CD4-positive, alpha-beta T cell (primary cell): Measurements from ENCODE around the gene CDYL. TPM values are rescaled to one million over a fixed set of nuclear protein-coding genes. Genes with fewer than 3 reads are reported as not detected.

ENCODE experiments used
- ATAC-seq: fragments of 200-7000 bp; cut with Tn5 transposase; one replicate; pipeline ENCODE4 v1.10.0; 2022; ENCODE audit warnings: mild to moderate bottlenecking; ENCODE audit not compliant: poor library complexity
- CTCF ChIA-PET: fragments of 350-600 bp; sonication (Branson Sonifier 250); formaldehyde crosslinking; loops from one replicate; lab custom pipeline; 2021; ENCODE audit warnings: antibody characterized with exemption, inconsistent platforms; lab: Charles Lee
- POLR2A ChIA-PET: fragments of 350-600 bp; sonication (Branson Sonifier 250); formaldehyde crosslinking; loops from one replicate; lab custom pipeline; 2021; ENCODE audit warnings: antibody characterized with exemption, inconsistent platforms; lab: Charles Lee
- DNase-seq, 14 experiments: peaks; one replicate each; pipeline ENCODE4 v3.0.0-alpha.2; 2013 to 2020; ENCODE audit warnings: mixed read lengths in 2 of 14
- H3K27ac ChIP-seq, 2 donors: one replicate each; pipeline versions ENCODE4 v1.5.1 to v1.7.0; 2013; ENCODE audit warnings: low read length in 2 of 2, low read depth in 1 of 2, mild to moderate bottlenecking in 1 of 2
- H3K27me3 ChIP-seq, 2 experiments: 1 replicate in 1 of 2; 2 replicates in 1 of 2; pipeline versions ENCODE4 v1.6.1 to v1.7.0; 2013; ENCODE audit warnings: low read length in 2 of 2, control low read depth in 1 of 2, mild to moderate bottlenecking in 1 of 2, moderate library complexity in 1 of 2; ENCODE audit not compliant: insufficient read depth in 2 of 2, control insufficient read depth in 1 of 2
- H3K36me3 ChIP-seq: one replicate; pipeline ENCODE4 v1.6.1; 2013; ENCODE audit warnings: low read length, control low read depth; ENCODE audit not compliant: insufficient read depth
- H3K4me1 ChIP-seq: one replicate; pipeline ENCODE4 v1.6.1; 2013; ENCODE audit warnings: low read length, control low read depth; ENCODE audit not compliant: insufficient read depth
- H3K4me3 ChIP-seq: one replicate; pipeline ENCODE4 v1.5.1; 2013; ENCODE audit warnings: mild to moderate bottlenecking, low read length, moderate library complexity
- H3K9me3 ChIP-seq, 2 experiments: 1 replicate in 1 of 2; 2 replicates in 1 of 2; pipeline versions ENCODE4 v1.6.1 to v1.7.0; 2013; ENCODE audit warnings: low read length in 2 of 2, mild to moderate bottlenecking in 2 of 2, control low read depth in 1 of 2, moderate library complexity in 1 of 2; ENCODE audit not compliant: control insufficient read depth in 1 of 2, insufficient read depth in 1 of 2
- H3K27ac Mint-ChIP-seq: one replicate; pipeline ENCODE4 v1.8.0; 2020; ENCODE audit warnings: mixed read lengths
- H3K27me3 Mint-ChIP-seq: one replicate; pipeline ENCODE4 v1.8.0; 2021; ENCODE audit warnings: mixed read lengths
- H3K36me3 Mint-ChIP-seq: one replicate; pipeline ENCODE4 v1.8.0; 2021; ENCODE audit warnings: low read depth, mixed read lengths
- H3K4me1 Mint-ChIP-seq: one replicate; pipeline ENCODE4 v1.8.0; 2021; ENCODE audit warnings: low read depth, mixed read lengths
- H3K4me3 Mint-ChIP-seq: one replicate; pipeline ENCODE4 v1.8.0; 2020; ENCODE audit warnings: mild to moderate bottlenecking, mixed read lengths
- H3K9me3 Mint-ChIP-seq: one replicate; pipeline ENCODE4 v1.8.0; 2020; ENCODE audit warnings: mixed read lengths
- intact Hi-C, 2 experiments: fragments of 100-400 bp; cut with DNase I in 1 of 2; cut with micrococcal nuclease in 1 of 2; formaldehyde crosslinking; loops; one replicate each; pipeline versions ENCODE4 v1.15.1 to v1.9.0; 2023 to 2025; cut with DNase I, micrococcal nuclease
- total RNA-seq, 174 experiments: library from RNA in 2 of 174; stranded (reverse) in 2 of 174; gene quantifications; one replicate each; pipeline ENCODE4 v1.2.3 and lab custom pipeline; 2021 to 2026
- TF ChIP-seq, protein P1 (sequence below): fragments of 200-600 bp; IDR thresholded peaks from one replicate; pipeline ENCODE4 v1.8.0; 2022; ENCODE audit warnings: antibody characterized with exemption, mild to moderate bottlenecking

The CDYL gene
- total RNA-seq, 2 experiments from 2014 or later: 23.8 to 23.9 TPM

DNA sequence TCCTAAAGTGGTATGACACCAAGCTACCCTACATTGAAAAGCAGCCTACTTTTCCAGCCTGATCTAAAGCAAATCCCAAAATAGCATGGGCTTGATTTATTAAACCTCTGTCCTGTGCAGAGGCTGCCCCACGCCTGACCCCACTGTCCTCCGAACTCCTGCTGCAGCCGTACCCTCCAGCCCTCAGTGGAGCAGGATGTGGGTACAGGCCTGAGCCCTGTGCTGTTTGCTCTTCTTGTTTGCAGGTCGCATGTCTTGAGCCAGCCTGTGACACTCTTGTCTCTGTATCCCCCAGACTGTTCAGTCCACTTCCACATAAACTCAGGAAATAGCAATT is 166.4 kb downstream of the CDYL start:
- intact Hi-C loops: no loop called here
- no peak overlapping the region for H3K4me3 Mint-ChIP-seq
- H3K36me3 ChIP-seq: peaks cover 36% of the 10 kb centered on the region

DNA sequence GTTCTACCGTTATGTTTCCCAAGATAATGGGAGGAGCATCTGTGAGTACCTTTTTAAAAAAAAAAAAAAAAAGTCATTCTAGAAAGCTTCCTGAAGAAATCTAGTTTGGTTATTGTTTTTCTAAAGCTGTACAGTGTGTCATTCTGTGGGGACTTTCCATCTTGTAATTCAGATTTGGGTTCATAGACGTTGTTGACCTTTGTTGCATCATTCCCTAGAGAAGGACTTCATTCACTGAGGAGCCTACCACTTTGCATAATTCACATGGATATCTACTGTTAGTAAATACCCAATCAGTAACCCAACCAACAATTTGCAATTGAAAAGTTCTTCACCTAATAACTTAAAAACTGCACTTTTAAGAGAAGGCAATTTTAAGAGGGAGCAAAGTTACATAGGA is 167.5 kb downstream of the CDYL start:
- intact Hi-C loops: no loop called here
- H3K36me3 ChIP-seq: peaks cover 37% of the 10 kb centered on the region
- no peak overlapping the region for H3K27ac ChIP-seq
- TF ChIP-seq, protein P1, sequence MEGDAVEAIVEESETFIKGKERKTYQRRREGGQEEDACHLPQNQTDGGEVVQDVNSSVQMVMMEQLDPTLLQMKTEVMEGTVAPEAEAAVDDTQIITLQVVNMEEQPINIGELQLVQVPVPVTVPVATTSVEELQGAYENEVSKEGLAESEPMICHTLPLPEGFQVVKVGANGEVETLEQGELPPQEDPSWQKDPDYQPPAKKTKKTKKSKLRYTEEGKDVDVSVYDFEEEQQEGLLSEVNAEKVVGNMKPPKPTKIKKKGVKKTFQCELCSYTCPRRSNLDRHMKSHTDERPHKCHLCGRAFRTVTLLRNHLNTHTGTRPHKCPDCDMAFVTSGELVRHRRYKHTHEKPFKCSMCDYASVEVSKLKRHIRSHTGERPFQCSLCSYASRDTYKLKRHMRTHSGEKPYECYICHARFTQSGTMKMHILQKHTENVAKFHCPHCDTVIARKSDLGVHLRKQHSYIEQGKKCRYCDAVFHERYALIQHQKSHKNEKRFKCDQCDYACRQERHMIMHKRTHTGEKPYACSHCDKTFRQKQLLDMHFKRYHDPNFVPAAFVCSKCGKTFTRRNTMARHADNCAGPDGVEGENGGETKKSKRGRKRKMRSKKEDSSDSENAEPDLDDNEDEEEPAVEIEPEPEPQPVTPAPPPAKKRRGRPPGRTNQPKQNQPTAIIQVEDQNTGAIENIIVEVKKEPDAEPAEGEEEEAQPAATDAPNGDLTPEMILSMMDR: no peak
- H3K9me3 ChIP-seq: no peaks in the 10 kb centered on the region
- Mint-ChIP-seq H3K4me1 (peaks cover 28% of the 10 kb centered on the region), H3K36me3 (peaks cover 63% of the 10 kb centered on the region), H3K9me3 (no peaks in the 10 kb centered on the region), H3K27me3 (no peaks in the 10 kb centered on the region), H3K4me3 (no peak overlapping the region), H3K27ac (no peak overlapping the region)
- H3K27me3 ChIP-seq: no peaks in the 10 kb centered on the region
- no peak overlapping the region for H3K4me3 ChIP-seq
- H3K4me1 ChIP-seq: peaks cover 4% of the 10 kb centered on the region
- ChIA-PET POLR2A (no interaction called here), CTCF (no interaction called here)
- no peak for DNase-seq
- no peak for ATAC-seq

More for the DNA sequence above, 166.4 kb downstream of the CDYL start:
- Mint-ChIP-seq H3K36me3 (peaks cover 60% of the 10 kb centered on the region), H3K9me3 (no peaks in the 10 kb centered on the region), H3K27ac (peak overlapping the region; percentile 40), H3K4me1 (peaks cover 28% of the 10 kb centered on the region), H3K27me3 (no peaks in the 10 kb centered on the region)
- ATAC-seq (no peak), DNase-seq (no peak)
- Histone ChIP-seq H3K27me3 (no peaks in the 10 kb centered on the region), H3K4me3 (no peak overlapping the region), H3K9me3 (no peaks in the 10 kb centered on the region), H3K4me1 (peaks cover 4% of the 10 kb centered on the region), H3K27ac (no peak overlapping the region)
- CTCF ChIA-PET: no interaction called here
- POLR2A ChIA-PET: no interaction called here
- TF ChIP-seq, protein P1: no peak

DNA sequence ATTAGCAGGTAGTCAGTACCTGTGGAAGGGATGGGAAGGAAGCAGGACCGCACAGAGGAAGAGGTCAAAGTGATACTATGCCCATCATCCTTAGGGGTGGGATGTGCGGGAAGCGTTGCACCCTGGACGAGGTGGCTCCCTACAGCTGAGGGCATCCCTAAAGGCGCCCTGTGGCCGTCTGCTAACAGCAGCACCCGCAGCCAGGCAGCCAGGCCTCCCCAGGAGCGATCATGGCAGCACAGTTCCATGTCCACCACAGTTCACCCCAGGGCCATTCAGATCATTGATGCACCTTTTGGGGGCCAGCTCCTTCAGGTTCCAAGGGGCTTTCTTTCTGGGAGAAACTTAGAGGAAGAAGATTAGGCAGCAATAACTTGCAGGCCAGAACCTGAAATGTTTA is 168.1 kb downstream of the CDYL start:
- intact Hi-C loops: no loop called here
- Mint-ChIP-seq H3K4me1 (peaks cover 28% of the 10 kb centered on the region), H3K27ac (no peak overlapping the region), H3K4me3 (no peak overlapping the region), H3K9me3 (no peaks in the 10 kb centered on the region), H3K27me3 (no peaks in the 10 kb centered on the region), H3K36me3 (peaks cover 69% of the 10 kb centered on the region)
- peaks cover 41% of the 10 kb centered on the region for H3K36me3 ChIP-seq
- ATAC-seq (no peak), DNase-seq (no peak)
- H3K4me1 ChIP-seq: peaks cover 4% of the 10 kb centered on the region
- TF ChIP-seq, protein P1: no peak
- no peak overlapping the region for H3K4me3 ChIP-seq
- no peaks in the 10 kb centered on the region for H3K27me3 ChIP-seq
- no peak overlapping the region for H3K27ac ChIP-seq
- CTCF ChIA-PET: no interaction called here
- POLR2A ChIA-PET: no interaction called here
- no peaks in the 10 kb centered on the region for H3K9me3 ChIP-seq
